Neural cell (in vitro differentiated cells): Measurements from ENCODE around the gene NINJ1.

ENCODE experiments used
- CTCF ChIP-seq: fragments of 450-650 bp; IDR thresholded peaks from 2 replicates; pipeline ENCODE4 v1.5.1; 2014; ENCODE audit warnings: antibody characterized with exemption, mild to moderate bottlenecking, moderate library complexity; ENCODE audit not compliant: poor library complexity, severe bottlenecking
- EP300 ChIP-seq: fragments of 450-650 bp; conservative IDR thresholded peaks from 2 replicates; pipeline ENCODE4 v1.6.1; 2014; ENCODE audit warnings: antibody characterized with exemption, mild to moderate bottlenecking, moderate library complexity; ENCODE audit not compliant: poor library complexity, severe bottlenecking
- POLR2AphosphoS5 ChIP-seq: IDR thresholded peaks from 2 replicates; pipeline ENCODE4 v1.6.1; 2012
- REST ChIP-seq: IDR thresholded peaks from 2 replicates; pipeline ENCODE4 v1.6.1; 2012; ENCODE audit warnings: borderline replicate concordance
- TAF1 ChIP-seq: IDR thresholded peaks from 2 replicates; pipeline ENCODE4 v1.6.1; 2012; ENCODE audit warnings: low read depth

GRCh38 chr9:93170571-93170970 is 36.5 kb upstream of the NINJ1 start:
- TF ChIP-seq REST (no peak), POLR2AphosphoS5 (no peak), CTCF (no peak), TAF1 (no peak), EP300 (no peak)
